Upper lobe of right lung (tissue), 1 donor: ENCODE data around the gene LMNTD1. TPM values are rescaled to one million over a fixed set of nuclear protein-coding genes. Genes with fewer than 3 reads are reported as not detected.

Experiments used
- ATAC-seq: fragments of 200-7000 bp; cut with Tn5 transposase; one replicate; pipeline ENCODE4 v1.9.1; 2020; ENCODE audit warnings: mild to moderate bottlenecking, moderate library complexity
- DNase-seq: peaks from one replicate; pipeline ENCODE4 v3.0.0-alpha.2; 2020
- H3K27ac ChIP-seq: fragments of 200-600 bp; one replicate; pipeline ENCODE4 v1.8.0; 2022
- H3K27me3 ChIP-seq: fragments of 200-600 bp; one replicate; pipeline ENCODE4 v1.8.0; 2022; ENCODE audit warnings: mild to moderate bottlenecking
- H3K36me3 ChIP-seq: fragments of 200-600 bp; one replicate; pipeline ENCODE4 v1.8.0; 2022
- H3K4me1 ChIP-seq: fragments of 200-600 bp; one replicate; pipeline ENCODE4 v1.8.0; 2022
- H3K4me3 ChIP-seq: fragments of 200-600 bp; one replicate; pipeline ENCODE4 v1.8.0; 2022; ENCODE audit warnings: mild to moderate bottlenecking
- H3K9me3 ChIP-seq: fragments of 200-600 bp; one replicate; pipeline ENCODE4 v1.8.0; 2022
- intact Hi-C: fragments of 100-400 bp; cut with DNase I; formaldehyde crosslinking; loops from one replicate; pipeline ENCODE4 v1.11.0; 2022
- total RNA-seq: library from RNA; stranded (reverse); fragmentation: NEBNext Ultra II Directional; extraction: Animal tissue kit (Norgen Biotek cat#: 25700); gene quantifications from one replicate; pipeline ENCODE4 v1.2.1, GENCODE V29; 2021
- TF ChIP-seq, protein P1 (sequence below): fragments of 200-600 bp; IDR thresholded peaks from one replicate; pipeline ENCODE4 v1.8.0; 2022; ENCODE audit warnings: antibody characterized with exemption
- donor health status: DM: no; HTN: yes; CAD: no; lungs with severe emphysema.

The LMNTD1 gene
- total RNA-seq, 1 donor from 2014 or later = not detected

DNA sequence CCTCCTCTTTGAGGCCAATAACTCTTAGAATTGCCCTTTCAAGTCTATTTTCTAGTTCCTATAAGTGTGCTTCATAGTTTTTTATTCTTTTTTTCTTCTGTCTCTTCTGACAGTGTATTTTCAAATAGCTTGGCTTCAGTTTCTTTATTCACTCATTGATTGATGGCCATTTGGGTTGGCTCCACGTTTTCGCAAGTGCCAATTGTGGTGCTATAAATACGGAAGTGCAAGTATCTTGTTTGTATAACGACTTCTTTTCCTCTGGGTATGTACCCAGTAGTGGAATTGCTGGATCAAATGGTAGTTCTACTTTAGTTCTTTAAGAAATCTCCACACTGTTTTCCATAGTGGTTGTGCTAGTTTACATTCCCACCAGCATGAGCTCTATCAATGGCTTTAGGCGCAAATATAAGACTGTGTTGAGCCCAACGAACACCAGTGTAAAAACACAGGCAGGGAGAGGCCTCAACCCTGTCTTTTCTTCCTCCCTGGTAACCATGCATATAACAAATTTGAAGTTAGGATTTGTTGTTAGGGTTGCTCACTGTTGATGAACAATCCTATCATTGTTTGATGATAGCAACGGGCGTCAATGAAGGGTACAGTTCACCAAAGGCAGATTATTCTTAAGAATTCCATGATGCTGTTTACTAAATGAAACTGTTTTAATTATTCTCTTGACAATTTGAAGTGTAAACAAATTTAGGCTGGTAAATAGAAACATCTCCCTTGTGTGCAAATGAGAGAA lies 13.3 kb upstream of the LMNTD1 start:
- Histone ChIP-seq H3K4me1 (no peaks in the 10 kb centered on the region), H3K27ac (no peak overlapping the region), H3K27me3 (no peaks in the 10 kb centered on the region), H3K36me3 (no peaks in the 10 kb centered on the region), H3K4me3 (no peak overlapping the region), H3K9me3 (no peaks in the 10 kb centered on the region)
- no peak for DNase-seq
- intact Hi-C loops = no loop called here
- no peak for ATAC-seq
- TF ChIP-seq, protein P1, sequence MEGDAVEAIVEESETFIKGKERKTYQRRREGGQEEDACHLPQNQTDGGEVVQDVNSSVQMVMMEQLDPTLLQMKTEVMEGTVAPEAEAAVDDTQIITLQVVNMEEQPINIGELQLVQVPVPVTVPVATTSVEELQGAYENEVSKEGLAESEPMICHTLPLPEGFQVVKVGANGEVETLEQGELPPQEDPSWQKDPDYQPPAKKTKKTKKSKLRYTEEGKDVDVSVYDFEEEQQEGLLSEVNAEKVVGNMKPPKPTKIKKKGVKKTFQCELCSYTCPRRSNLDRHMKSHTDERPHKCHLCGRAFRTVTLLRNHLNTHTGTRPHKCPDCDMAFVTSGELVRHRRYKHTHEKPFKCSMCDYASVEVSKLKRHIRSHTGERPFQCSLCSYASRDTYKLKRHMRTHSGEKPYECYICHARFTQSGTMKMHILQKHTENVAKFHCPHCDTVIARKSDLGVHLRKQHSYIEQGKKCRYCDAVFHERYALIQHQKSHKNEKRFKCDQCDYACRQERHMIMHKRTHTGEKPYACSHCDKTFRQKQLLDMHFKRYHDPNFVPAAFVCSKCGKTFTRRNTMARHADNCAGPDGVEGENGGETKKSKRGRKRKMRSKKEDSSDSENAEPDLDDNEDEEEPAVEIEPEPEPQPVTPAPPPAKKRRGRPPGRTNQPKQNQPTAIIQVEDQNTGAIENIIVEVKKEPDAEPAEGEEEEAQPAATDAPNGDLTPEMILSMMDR = no peak

DNA sequence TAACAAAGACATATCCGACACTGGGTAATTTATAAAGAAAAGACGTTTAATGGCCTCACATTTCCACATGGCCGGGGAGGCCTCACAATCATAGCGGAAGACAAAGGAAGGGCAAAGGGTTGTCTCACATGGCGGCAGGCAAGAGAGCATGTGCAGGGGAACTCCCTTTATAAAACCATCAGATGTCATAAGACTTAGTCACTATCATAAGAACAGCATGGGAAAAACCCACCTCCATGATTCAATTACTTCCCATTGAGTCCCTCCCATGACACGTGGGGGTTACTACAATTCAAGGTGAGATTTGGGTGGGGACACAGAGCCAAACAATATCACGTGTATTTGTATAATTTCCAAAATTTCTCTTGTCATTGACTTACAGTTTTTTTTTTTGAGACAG lies 5.5 kb upstream of the LMNTD1 start:
- H3K4me3 ChIP-seq = no peak overlapping the region
- no peaks in the 10 kb centered on the region for H3K36me3 ChIP-seq
- H3K4me1 ChIP-seq = no peaks in the 10 kb centered on the region
- no peaks in the 10 kb centered on the region for H3K27me3 ChIP-seq
- no peak overlapping the region for H3K27ac ChIP-seq
- TF ChIP-seq, protein P1 = no peak
- ATAC-seq (no peak), DNase-seq (no peak)
- no peaks in the 10 kb centered on the region for H3K9me3 ChIP-seq
- intact Hi-C loops = no loop called here

DNA sequence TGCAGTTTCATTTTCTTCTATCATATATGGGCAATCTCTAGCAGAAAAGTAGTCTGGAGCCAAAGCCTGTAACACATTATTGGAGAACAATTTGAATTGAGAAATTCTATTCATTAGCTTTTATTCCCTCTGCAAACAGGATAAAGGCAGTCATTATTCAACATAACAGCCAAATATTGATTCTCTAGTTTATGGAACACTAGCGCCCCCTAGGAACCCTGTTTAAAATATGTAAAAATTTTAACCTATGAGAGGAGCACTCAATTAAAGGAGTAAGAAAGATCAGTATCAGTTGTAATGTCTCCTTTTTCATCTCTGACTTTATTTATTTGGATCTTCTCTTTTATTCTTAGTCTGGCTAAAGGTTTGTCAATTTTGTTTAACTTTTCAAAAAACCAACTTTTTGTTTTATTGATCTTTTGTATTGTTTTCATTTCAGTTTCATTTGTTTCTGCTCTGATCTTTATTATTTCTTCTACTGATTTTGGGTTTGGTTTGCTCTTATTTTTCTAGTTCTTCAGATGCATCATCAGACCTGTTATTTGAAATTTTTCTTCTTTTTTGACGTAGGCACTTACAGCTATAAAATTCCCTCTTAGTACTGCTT lies 4.8 kb upstream of the LMNTD1 start:
- ATAC-seq (peak; percentile 43), DNase-seq (no peak)
- Histone ChIP-seq H3K27ac (no peak overlapping the region), H3K9me3 (no peaks in the 10 kb centered on the region), H3K4me1 (no peaks in the 10 kb centered on the region), H3K4me3 (no peak overlapping the region), H3K27me3 (no peaks in the 10 kb centered on the region), H3K36me3 (no peaks in the 10 kb centered on the region)
- intact Hi-C loops = no loop called here
- TF ChIP-seq, protein P1 = peak; percentile 49

DNA sequence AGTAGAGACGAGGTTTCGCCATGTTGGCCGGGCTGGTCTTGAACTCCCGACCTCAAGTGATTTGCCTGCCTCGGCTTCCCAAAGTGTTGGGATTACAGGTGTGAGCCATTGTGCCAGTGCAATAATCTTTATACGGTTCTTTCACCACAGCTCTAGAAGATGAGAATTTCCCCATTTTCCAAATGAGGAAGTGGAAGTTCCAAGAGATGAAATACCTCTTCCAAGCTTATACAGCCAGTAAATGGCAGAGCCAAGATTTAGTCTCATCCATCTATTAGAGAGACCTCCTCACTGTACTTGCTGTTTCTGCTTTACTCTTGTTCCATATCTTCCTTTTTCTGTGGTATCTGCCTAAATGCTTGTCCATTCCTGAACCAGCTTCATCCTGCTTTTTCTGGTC lies 3.1 kb upstream of the LMNTD1 start:
- Histone ChIP-seq H3K4me3 (no peak overlapping the region), H3K27ac (no peak overlapping the region), H3K4me1 (no peaks in the 10 kb centered on the region), H3K27me3 (no peaks in the 10 kb centered on the region), H3K9me3 (no peaks in the 10 kb centered on the region), H3K36me3 (no peaks in the 10 kb centered on the region)
- ATAC-seq (no peak), DNase-seq (no peak)
- intact Hi-C loops = no loop called here
- TF ChIP-seq, protein P1 = no peak

DNA sequence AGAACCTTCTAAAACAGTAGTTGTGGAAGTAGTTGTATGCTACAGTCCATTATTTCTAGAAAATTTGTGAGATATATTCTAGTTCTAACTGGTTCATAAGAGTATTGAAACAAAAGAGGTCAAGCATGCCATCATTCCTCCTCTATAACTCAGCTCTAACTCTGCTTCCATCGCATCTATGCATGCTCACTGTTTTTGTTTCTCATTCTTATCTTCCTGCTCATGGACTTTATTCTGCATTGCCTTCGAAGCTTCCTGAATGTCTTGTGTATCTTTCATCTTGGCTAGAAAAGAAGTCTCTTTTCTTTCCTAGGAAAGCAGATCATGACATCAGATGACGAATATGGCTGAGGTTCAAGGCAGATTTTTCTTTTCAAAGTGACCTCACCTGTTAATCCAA lies 402 bp downstream of the LMNTD1 start:
- DNase-seq = no peak
- Histone ChIP-seq H3K36me3 (no peaks in the 10 kb centered on the region), H3K27ac (no peak overlapping the region), H3K27me3 (no peaks in the 10 kb centered on the region), H3K4me1 (no peaks in the 10 kb centered on the region), H3K4me3 (no peak overlapping the region), H3K9me3 (no peaks in the 10 kb centered on the region)
- no peak for ATAC-seq
- intact Hi-C loops = no loop called here
- TF ChIP-seq, protein P1 = no peak
